Nephron (organoid): ENCODE measurements around the gene CACNA1H.

Source experiments
- H3K27ac Mint-ChIP-seq, 3 experiments: 2 replicates each; pipeline ENCODE4 v1.8.0; 2020; ENCODE audit warnings: mixed read lengths in 3 of 3, mild to moderate bottlenecking in 2 of 3, moderate library complexity in 1 of 3
- H3K27me3 Mint-ChIP-seq: 2 replicates; pipeline ENCODE4 v1.8.0; 2021; ENCODE audit warnings: low read depth, mild to moderate bottlenecking, moderate library complexity, mixed read lengths
- H3K36me3 Mint-ChIP-seq: 2 replicates; pipeline ENCODE4 v1.8.0; 2020; ENCODE audit warnings: low read depth, mixed read lengths
- H3K4me1 Mint-ChIP-seq: 2 replicates; pipeline ENCODE4 v1.8.0; 2020; ENCODE audit warnings: mixed read lengths
- H3K4me3 Mint-ChIP-seq, 3 experiments: 2 replicates each; pipeline ENCODE4 v1.8.0; 2020; ENCODE audit warnings: mild to moderate bottlenecking in 3 of 3, mixed read lengths in 3 of 3, moderate library complexity in 2 of 3
- H3K9me3 Mint-ChIP-seq: 2 replicates; pipeline ENCODE4 v1.8.0; 2020; ENCODE audit warnings: mixed read lengths
- TF ChIP-seq, protein P1 (sequence below), 3 experiments: fragments of 200-600 bp; sonication (generic); IDR thresholded peaks; one replicate each; pipeline ENCODE4 v1.5.0; 2021; ENCODE audit warnings: antibody characterized with exemption in 3 of 3; ENCODE audit not compliant: unreplicated experiment in 3 of 3

CACNA1H gene

DNA sequence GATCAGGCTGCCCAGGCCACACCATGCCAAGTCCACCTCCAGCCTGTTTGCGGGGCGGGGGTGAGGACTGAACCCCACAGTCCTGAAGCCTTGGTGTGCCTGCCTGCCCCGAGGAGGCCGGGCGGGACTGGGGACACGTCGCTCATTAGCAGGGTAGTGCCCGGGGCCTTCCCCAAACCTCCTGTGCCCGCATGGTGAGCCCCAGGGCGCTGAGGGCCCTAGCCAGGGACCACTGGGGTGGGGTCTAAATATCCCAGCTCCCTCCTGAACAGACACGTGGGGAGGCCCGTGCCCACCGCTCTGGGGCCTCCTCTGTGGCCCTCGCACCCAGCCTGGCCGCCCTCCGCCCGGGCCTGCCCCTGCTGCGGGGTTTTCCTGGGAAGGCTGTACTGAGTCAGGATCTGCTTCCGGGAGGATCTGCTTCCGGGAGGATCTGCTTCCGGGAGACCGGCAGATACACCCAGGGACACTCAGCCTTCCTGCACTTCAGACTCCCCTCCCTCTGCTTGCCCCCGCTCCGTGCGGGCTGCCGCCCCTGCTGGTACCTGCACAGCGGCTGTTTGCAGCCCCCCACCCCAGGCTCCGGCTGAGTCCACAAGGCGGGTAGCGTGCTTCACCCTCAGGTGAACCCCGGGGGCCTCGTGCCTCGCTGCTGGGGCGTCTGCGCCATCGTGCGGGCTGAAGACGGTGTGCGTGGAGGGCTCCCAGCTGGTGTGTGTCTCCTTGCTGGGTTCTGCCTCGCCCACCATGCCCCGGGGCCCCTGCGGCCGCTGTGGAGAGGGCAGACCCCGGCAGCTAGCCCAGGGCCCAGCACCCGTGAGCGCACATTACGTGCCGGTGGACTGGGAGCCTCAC lies 23.6 kb upstream of the CACNA1H start:
- no peaks in the 10 kb centered on the region for H3K4me1 Mint-ChIP-seq
- peaks cover 4% of the 10 kb centered on the region for H3K27me3 Mint-ChIP-seq
- no peaks in the 10 kb centered on the region for H3K36me3 Mint-ChIP-seq
- no peak overlapping the region for H3K4me3 Mint-ChIP-seq
- no peak overlapping the region for H3K27ac Mint-ChIP-seq
- no peaks in the 10 kb centered on the region for H3K9me3 Mint-ChIP-seq
- TF ChIP-seq, protein P1, sequence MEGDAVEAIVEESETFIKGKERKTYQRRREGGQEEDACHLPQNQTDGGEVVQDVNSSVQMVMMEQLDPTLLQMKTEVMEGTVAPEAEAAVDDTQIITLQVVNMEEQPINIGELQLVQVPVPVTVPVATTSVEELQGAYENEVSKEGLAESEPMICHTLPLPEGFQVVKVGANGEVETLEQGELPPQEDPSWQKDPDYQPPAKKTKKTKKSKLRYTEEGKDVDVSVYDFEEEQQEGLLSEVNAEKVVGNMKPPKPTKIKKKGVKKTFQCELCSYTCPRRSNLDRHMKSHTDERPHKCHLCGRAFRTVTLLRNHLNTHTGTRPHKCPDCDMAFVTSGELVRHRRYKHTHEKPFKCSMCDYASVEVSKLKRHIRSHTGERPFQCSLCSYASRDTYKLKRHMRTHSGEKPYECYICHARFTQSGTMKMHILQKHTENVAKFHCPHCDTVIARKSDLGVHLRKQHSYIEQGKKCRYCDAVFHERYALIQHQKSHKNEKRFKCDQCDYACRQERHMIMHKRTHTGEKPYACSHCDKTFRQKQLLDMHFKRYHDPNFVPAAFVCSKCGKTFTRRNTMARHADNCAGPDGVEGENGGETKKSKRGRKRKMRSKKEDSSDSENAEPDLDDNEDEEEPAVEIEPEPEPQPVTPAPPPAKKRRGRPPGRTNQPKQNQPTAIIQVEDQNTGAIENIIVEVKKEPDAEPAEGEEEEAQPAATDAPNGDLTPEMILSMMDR (IDR thresholded peaks at IDR 0.05; ENCODE audit: unreplicated experiment in 3 of 3), result no peak

DNA sequence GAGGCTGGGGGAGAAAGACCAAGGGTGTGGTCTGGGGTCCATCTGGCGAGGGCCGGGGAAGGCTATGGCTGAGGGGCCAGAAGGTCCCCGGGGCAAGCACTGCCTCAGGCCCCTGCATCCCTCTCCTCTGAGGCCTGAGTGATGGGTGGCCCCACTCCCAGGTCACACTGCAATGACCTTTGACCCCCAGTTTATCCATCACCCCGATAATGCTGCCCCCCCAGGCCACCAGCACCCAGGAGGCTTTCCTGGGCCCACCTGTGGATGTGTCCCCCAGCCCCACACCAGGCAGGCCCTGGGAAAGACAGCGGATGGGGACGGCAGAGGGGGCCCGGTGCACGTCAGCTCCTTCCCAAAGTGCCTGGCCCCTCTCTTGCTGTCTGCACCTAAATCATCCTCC lies 22.5 kb upstream of the CACNA1H start:
- no peaks in the 10 kb centered on the region for H3K36me3 Mint-ChIP-seq
- H3K4me3 Mint-ChIP-seq, result no peak overlapping the region
- TF ChIP-seq, protein P1 (IDR thresholded peaks at IDR 0.05; ENCODE audit: unreplicated experiment in 3 of 3), result no peak
- H3K27ac Mint-ChIP-seq, result no peak overlapping the region
- H3K9me3 Mint-ChIP-seq, result no peaks in the 10 kb centered on the region
- H3K27me3 Mint-ChIP-seq, result peaks cover 4% of the 10 kb centered on the region
- H3K4me1 Mint-ChIP-seq, result no peaks in the 10 kb centered on the region

DNA sequence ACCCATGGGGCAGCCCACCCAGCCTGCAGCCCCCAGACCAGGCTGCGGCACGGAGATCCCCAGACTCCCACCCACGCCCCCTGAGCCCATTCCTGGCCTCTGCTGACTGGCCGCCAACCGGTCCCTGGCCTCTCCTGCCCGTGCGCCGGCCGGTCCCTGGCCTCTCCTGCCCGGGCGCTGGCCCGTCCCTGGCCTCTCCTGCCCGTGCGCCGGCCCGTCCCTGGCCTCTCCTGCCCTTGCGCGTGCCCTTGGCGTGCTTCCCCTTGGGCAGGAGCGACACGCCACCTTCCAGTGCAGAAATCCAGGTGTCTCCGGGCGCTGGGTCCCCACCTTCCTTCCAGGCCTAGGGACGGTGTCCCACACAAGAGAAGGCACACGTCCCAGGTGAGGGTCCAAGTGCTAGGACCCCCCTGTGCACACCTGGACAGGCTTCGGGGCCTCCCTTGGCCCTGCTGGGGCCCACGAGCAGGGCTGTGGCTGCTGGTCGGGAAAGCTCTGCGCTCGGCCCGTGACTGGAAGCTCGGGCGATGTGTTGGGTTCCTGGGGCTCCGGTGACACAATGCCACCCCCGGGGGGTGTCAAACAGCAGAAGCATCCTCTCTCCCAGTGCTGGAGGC lies 21.4 kb upstream of the CACNA1H start:
- H3K9me3 Mint-ChIP-seq, result no peaks in the 10 kb centered on the region
- no peak overlapping the region for H3K27ac Mint-ChIP-seq
- H3K4me3 Mint-ChIP-seq, result no peak overlapping the region
- peaks cover 8% of the 10 kb centered on the region for H3K27me3 Mint-ChIP-seq
- H3K4me1 Mint-ChIP-seq, result peaks cover 7% of the 10 kb centered on the region
- TF ChIP-seq, protein P1 (IDR thresholded peaks at IDR 0.05; ENCODE audit: unreplicated experiment in 3 of 3), result no peak
- H3K36me3 Mint-ChIP-seq, result no peaks in the 10 kb centered on the region

DNA sequence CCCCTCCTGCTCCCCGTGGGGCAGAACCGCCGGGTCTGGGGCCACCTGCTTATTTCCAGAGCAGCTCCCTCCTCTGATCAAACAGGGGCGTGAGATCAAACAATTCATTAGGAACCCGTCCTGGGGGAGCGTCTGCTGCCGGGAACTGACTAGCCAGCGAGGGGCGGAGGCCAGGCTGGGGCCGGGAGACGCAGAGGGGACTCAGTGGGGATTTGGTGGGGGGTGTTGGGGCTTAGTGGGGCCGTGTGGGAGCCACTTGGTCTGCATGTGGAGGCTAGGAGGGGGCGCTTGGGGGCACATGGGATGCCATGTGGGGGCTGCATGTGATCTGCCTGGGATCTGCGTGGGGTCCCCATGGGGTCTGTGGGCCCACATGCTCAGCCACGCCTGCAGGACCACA lies 20.5 kb upstream of the CACNA1H start:
- no peaks in the 10 kb centered on the region for H3K9me3 Mint-ChIP-seq
- no peak overlapping the region for H3K27ac Mint-ChIP-seq
- H3K27me3 Mint-ChIP-seq, result peaks cover 11% of the 10 kb centered on the region
- TF ChIP-seq, protein P1 (IDR thresholded peaks at IDR 0.05; ENCODE audit: unreplicated experiment in 3 of 3), result no peak
- peaks cover 7% of the 10 kb centered on the region for H3K4me1 Mint-ChIP-seq
- H3K4me3 Mint-ChIP-seq, result no peak overlapping the region
- no peaks in the 10 kb centered on the region for H3K36me3 Mint-ChIP-seq

DNA sequence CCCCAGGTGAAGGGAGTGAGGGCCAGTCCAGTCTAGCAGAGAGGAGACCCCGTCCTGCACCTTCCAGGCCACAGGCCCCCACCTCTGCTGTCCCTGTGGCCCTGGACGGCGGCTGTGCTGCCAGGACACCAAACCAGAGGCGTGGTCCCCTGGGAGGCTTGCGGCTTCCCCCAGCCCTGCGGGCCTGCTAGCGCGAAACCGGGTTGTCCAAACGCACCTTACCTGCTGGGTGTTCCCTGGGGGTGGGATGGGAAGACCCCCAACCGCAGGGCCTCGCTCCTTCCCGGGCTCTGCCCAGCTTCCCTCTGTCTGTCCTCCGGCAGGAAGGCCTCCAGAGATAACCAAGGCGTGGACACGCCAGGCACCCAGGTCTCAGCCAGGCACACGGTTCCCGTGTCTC lies 19.6 kb upstream of the CACNA1H start:
- H3K4me1 Mint-ChIP-seq, result peaks cover 7% of the 10 kb centered on the region
- H3K36me3 Mint-ChIP-seq, result no peaks in the 10 kb centered on the region
- no peak overlapping the region for H3K27ac Mint-ChIP-seq

More for the DNA sequence above, 19.6 kb upstream of the CACNA1H start:
- TF ChIP-seq, protein P1 (IDR thresholded peaks at IDR 0.05; ENCODE audit: unreplicated experiment in 3 of 3), result no peak
- peaks cover 15% of the 10 kb centered on the region for H3K27me3 Mint-ChIP-seq
- no peaks in the 10 kb centered on the region for H3K9me3 Mint-ChIP-seq
- H3K4me3 Mint-ChIP-seq, result no peak overlapping the region
